ENCODE results near the gene LMBR1. TPM values are rescaled to one million over a fixed set of nuclear protein-coding genes. Genes with fewer than 3 reads are reported as not detected.

The LMBR1 gene
- total RNA-seq, 4 donors from 2014 or later, result 38.0 to 81.3 (median 56.4) TPM

DNA sequence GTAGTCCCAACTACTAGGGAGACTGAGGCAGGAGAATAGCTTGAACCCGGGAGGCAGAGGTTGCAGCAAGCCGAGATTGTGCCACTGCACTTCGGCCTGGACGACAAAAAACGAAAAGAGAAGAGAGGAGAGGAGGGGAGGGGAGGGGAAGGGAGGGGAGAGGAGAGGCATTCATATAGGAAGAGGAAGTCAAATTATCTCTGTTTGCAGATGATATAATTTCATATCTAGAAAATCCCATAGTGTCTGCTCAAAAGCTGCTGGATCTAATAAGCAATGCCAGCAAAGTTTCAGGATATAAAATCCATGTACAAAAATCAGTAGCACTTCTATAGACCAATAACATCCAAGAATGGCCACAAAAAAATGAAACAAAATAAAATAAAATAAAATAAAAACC, 120.3 kb downstream of the LMBR1 start:
- 73% methylated on average over 5 of the region's 5 CpGs for WGBS
- no peaks in the 10 kb centered on the region for H3K4me1 ChIP-seq
- TF ChIP-seq POLR2A (IDR thresholded peaks at IDR 0.05; ENCODE audit: low read depth) (no peak), POLR2AphosphoS5 (IDR thresholded peaks at IDR 0.05) (no peak), EP300 (IDR thresholded peaks at IDR 0.05) (no peak)
- TF ChIP-seq, protein P1, sequence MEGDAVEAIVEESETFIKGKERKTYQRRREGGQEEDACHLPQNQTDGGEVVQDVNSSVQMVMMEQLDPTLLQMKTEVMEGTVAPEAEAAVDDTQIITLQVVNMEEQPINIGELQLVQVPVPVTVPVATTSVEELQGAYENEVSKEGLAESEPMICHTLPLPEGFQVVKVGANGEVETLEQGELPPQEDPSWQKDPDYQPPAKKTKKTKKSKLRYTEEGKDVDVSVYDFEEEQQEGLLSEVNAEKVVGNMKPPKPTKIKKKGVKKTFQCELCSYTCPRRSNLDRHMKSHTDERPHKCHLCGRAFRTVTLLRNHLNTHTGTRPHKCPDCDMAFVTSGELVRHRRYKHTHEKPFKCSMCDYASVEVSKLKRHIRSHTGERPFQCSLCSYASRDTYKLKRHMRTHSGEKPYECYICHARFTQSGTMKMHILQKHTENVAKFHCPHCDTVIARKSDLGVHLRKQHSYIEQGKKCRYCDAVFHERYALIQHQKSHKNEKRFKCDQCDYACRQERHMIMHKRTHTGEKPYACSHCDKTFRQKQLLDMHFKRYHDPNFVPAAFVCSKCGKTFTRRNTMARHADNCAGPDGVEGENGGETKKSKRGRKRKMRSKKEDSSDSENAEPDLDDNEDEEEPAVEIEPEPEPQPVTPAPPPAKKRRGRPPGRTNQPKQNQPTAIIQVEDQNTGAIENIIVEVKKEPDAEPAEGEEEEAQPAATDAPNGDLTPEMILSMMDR (IDR thresholded peaks at IDR 0.05), result no peak
- H3K4me3 ChIP-seq, result no peak overlapping the region
- H3K9me3 ChIP-seq, result no peaks in the 10 kb centered on the region
- no peaks in the 10 kb centered on the region for H3K27me3 ChIP-seq
- DNase-seq (ENCODE audit: extremely low spot score), result no peak
- H3K27ac ChIP-seq (replicated peaks in 1 of 4), result no peak overlapping the region
- intact Hi-C loops (cut with DNase I), result no loop called here
- no peaks in the 10 kb centered on the region for H3K36me3 ChIP-seq

DNA sequence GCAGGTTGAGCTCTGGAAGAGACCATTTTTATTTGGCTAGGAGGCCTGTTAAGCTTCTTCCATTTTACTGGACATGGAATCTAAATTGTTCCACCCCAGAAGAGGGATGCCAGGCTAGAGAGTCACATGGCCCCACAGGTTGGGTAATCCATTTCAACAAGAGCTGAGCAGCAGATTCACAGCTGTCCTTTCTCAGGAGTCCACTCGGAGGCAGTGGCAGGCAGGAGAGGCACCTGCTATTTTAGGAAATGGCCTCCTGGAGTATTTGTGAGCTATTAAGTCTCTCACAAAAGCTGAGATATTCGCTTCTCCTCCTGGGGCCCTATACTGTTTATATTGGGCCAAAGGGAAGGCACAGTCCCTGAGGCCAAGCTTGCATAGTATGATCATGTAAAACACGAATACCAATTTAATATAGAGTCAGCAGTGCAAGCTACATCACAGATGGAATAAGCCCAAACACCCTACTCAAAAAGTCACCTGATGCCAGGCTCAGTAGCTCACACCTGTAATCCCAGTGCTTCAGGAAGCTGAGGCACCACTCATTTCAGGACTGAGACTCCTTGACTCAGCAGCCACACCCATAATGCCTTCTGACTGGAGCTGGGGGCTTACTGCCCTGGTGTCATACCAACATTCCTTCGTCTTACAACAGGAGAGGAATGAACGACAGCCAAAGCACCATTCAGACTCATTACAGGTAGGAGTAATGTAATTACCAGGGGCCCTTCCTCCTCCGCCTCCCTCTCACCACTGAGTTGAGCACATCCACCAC, 124.1 kb downstream of the LMBR1 start:
- Histone ChIP-seq H3K27me3 (no peaks in the 10 kb centered on the region), H3K27ac (replicated peaks in 1 of 4) (no peak overlapping the region), H3K4me3 (no peak overlapping the region), H3K36me3 (peaks cover 0 to 9% (median 3%) of the 10 kb centered on the region in 4 donors), H3K4me1 (no peaks in the 10 kb centered on the region), H3K9me3 (no peaks in the 10 kb centered on the region)
- intact Hi-C loops (cut with DNase I), result no loop called here
- TF ChIP-seq, protein P1 (IDR thresholded peaks at IDR 0.05), result no peak
- TF ChIP-seq POLR2AphosphoS5 (IDR thresholded peaks at IDR 0.05) (no peak), POLR2A (IDR thresholded peaks at IDR 0.05; ENCODE audit: low read depth) (no peak), EP300 (IDR thresholded peaks at IDR 0.05) (no peak)
- 94% methylated on average over 6 of the region's 6 CpGs for WGBS
- DNase-seq (ENCODE audit: extremely low spot score), result no peak

DNA sequence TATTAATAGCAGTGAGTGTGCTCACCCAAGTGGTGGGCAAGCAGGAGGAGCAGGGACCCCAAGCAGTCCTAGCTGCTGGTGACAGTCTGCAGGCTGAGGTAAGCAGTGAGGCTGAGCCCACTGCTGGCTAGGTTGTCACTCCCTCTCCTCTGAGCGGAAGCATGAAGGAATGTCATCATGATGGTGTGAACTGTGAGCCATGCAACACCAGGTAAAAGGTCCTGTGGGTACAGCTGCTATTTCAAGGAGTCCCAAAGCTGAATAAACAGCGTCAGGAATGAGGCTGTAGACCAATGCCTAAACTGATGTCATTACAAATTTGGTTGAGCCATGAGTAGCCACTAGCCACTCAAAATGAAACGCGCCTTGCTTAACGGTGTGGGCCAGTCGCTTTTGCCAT, 126.3 kb downstream of the LMBR1 start:
- H3K27me3 ChIP-seq, result no peaks in the 10 kb centered on the region
- H3K9me3 ChIP-seq, result no peaks in the 10 kb centered on the region
- DNase-seq (ENCODE audit: extremely low spot score), result no peak
- no peak overlapping the region for H3K4me3 ChIP-seq
- intact Hi-C loops (cut with DNase I), result no loop called here
- H3K4me1 ChIP-seq, result no peaks in the 10 kb centered on the region
- TF ChIP-seq, protein P1 (IDR thresholded peaks at IDR 0.05), result no peak
- no peak for TF ChIP-seq POLR2A (IDR thresholded peaks at IDR 0.05; ENCODE audit: low read depth)
- no peak for TF ChIP-seq EP300 (IDR thresholded peaks at IDR 0.05)
- no peak for TF ChIP-seq POLR2AphosphoS5 (IDR thresholded peaks at IDR 0.05)
- no peak overlapping the region for H3K27ac ChIP-seq (replicated peaks in 1 of 4)
- 98% methylated on average over 6 of the region's 6 CpGs for WGBS
- peaks cover 0 to 13% (median 6%) of the 10 kb centered on the region in 4 donors for H3K36me3 ChIP-seq

DNA sequence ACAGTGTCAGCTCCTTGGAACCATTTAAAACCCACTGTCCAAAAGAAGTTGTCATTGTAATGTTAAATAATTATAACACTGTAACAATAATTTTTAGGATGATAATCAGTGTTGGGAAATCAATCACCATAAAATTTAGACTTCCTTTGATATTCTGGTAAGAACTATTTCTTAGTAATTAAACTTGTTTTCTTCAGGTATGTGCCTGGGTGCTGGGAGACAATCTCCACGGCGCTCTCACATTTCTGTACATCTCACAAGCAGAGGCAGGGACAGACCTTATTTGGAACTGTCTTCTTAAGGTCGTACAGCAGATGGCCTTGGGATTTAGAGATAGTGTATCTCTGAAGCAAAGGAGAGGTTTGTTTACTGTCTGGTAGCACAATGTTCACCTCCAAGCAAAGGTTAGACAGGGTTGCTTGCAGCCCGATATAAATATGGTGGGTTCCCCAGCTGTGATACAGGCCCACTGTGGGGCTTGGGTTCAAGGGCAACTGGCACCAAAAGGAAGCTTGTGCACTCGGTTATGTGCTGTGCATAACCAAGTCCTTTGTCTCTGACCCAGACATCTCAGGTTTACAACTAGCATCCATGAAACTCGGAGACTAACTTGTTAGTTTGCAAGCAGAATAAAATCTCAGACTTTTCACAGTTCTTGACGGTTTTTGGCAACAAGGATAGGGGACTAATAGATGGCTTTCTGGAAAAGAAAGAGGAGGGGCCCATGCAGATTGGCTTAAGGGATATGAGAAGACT, 126.9 kb downstream of the LMBR1 start:
- intact Hi-C loops (cut with DNase I), result no loop called here
- WGBS, result 76% methylated on average over 7 of the region's 7 CpGs

More for the DNA sequence above, 126.9 kb downstream of the LMBR1 start:
- Histone ChIP-seq H3K27me3 (no peaks in the 10 kb centered on the region), H3K27ac (replicated peaks in 1 of 4) (no peak overlapping the region), H3K4me1 (no peaks in the 10 kb centered on the region), H3K4me3 (no peak overlapping the region), H3K36me3 (peaks cover 0 to 13% (median 6%) of the 10 kb centered on the region in 4 donors), H3K9me3 (no peaks in the 10 kb centered on the region)
- TF ChIP-seq POLR2A (IDR thresholded peaks at IDR 0.05; ENCODE audit: low read depth), result no peak
- TF ChIP-seq POLR2AphosphoS5 (IDR thresholded peaks at IDR 0.05), result no peak
- no peak for TF ChIP-seq EP300 (IDR thresholded peaks at IDR 0.05)
- TF ChIP-seq, protein P1 (IDR thresholded peaks at IDR 0.05), result no peak
- no peak for DNase-seq (ENCODE audit: extremely low spot score)
